NB4 (cell line): Measurements from ENCODE around the gene HGD.

Experiments
- DNase-seq: peaks from one replicate; pipeline ENCODE4 v3.0.0; 2010; ENCODE audit warnings: low read depth
- H3K4me3 ChIP-seq: one replicate; pipeline ENCODE4 v1.5.1; 2011; ENCODE audit warnings: mild to moderate bottlenecking, low read depth, low read length, moderate library complexity
- MYC ChIP-seq: IDR thresholded peaks from 2 replicates; pipeline ENCODE4 v1.6.1; 2011; ENCODE audit warnings: low read depth, low read length
- POLR2A ChIP-seq: IDR thresholded peaks from 2 replicates; pipeline ENCODE4 v1.6.1; 2011; ENCODE audit warnings: mild to moderate bottlenecking; ENCODE audit not compliant: insufficient read length; ENCODE audit errors: extremely low read depth
- TF ChIP-seq, protein P1 (sequence below): IDR thresholded peaks from one replicate; pipeline ENCODE4 v1.5.1; 2012; ENCODE audit warnings: low read depth, low read length
- TF ChIP-seq, protein P2 (sequence below): IDR thresholded peaks from 2 replicates; pipeline ENCODE4 v1.6.1; 2011; ENCODE audit warnings: low read depth, low read length

Gene HGD

GRCh38 chr3:120648290-120648689, 33.7 kb downstream of the HGD start:
- DNase-seq, result no peak

DNA sequence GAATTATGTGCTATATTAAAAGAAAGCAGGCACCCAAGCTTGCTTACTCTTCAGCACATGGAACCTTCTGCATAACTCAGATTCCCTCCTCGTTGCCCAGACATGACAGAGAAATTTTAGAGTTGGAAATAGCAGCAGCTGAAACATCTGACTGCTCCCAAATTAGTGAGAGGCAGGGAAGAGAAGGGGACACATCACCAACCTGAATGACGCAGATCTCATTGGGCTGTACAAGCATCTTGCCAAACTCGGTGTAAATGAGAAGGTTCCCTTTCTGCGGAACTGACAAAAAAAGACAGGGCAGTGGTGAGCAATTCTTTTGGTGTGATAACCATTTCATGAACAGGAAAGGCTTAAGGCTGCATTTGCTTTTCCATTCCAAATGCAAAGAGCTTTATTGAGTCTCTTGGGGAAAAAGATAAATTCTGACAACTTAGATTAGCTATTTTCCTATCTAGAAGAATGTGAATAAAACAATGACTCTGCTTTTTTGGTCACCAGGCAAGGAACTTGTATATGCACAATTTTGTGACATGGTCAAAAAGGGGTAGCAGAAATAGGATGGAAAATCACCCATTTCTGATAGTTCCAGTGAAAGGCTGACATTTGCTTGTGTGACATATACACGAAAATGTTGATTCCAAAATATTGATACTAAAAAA, 35.1 kb downstream of the HGD start:
- no peak for DNase-seq
- no peak overlapping the region for H3K4me3 ChIP-seq
- no peak for TF ChIP-seq MYC
- TF ChIP-seq, protein P1, sequence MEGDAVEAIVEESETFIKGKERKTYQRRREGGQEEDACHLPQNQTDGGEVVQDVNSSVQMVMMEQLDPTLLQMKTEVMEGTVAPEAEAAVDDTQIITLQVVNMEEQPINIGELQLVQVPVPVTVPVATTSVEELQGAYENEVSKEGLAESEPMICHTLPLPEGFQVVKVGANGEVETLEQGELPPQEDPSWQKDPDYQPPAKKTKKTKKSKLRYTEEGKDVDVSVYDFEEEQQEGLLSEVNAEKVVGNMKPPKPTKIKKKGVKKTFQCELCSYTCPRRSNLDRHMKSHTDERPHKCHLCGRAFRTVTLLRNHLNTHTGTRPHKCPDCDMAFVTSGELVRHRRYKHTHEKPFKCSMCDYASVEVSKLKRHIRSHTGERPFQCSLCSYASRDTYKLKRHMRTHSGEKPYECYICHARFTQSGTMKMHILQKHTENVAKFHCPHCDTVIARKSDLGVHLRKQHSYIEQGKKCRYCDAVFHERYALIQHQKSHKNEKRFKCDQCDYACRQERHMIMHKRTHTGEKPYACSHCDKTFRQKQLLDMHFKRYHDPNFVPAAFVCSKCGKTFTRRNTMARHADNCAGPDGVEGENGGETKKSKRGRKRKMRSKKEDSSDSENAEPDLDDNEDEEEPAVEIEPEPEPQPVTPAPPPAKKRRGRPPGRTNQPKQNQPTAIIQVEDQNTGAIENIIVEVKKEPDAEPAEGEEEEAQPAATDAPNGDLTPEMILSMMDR, result no peak
- TF ChIP-seq, protein P2, sequence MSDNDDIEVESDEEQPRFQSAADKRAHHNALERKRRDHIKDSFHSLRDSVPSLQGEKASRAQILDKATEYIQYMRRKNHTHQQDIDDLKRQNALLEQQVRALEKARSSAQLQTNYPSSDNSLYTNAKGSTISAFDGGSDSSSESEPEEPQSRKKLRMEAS, result no peak
- no peak for TF ChIP-seq POLR2A

More at GRCh38 chr3:120648290-120648689, 33.7 kb downstream of the HGD start:
- no peak overlapping the region for H3K4me3 ChIP-seq
- TF ChIP-seq, protein P1, result no peak
- TF ChIP-seq, protein P2, result no peak
- TF ChIP-seq POLR2A (no peak), MYC (no peak)

DNA sequence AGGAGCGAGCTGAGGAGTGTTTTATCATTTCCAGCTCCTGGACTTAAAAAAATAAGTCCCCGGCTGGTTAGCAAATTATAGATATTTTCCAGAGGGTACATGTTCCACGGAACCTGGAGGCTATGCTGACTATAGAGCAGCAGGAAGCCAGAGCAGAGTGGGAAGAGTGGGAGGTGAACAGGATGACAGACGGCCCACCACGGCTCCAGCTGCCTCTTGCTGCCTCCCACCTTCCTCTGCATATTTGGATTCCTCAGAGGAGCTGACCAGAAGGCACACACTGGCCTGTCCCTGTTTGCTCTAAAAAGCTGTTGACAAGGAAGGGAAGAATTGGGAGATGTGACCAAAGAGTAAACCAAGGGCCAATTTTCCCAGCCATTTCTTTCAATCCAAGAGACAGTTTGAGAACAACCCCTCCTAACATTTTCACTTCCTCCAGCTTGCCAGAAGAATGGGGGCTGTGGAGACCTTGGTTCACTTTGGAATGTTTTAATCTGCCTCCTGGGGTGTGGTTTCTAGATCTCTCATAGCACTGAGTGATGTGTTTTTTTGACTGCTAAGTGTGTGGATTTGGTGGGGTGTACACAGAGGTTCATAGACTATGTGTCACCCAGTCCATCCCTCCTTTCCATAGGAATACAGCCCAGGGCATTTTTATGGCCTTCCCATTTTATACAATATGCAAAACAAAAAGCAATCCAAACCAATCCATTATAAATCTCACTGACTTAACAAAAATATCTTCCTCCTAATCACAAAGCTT, 36.8 kb downstream of the HGD start:
- TF ChIP-seq MYC (no peak), POLR2A (no peak)
- TF ChIP-seq, protein P2, result no peak
- TF ChIP-seq, protein P1, result no peak
- peak; percentile 43 for DNase-seq
- no peak overlapping the region for H3K4me3 ChIP-seq

DNA sequence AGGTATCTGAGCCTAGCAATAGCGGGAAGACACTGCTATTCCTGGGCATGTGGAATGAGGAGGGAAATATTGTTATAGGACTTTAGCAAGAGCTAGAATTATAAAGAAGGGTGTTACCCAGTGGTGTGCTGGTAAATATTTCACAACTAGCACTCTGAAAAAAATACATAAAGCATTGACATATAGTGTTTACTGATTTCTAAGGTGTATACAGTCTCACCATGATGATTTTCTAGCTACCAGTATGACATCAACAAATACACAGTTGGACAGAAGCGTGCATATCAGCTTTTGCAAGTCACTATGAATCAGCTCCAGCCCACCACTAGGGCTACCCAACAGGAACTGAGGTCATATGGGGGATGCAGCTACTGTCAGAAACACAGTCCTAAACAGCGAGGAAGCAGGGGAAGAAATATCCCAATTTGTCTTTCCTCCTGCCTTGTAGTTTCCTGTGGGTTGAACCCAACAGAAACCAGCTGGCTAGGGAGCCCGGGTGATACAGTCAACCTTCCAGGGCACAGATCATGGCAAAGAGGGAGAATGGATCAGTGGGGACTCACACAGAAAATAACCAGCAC, 39.6 kb downstream of the HGD start:
- peak overlapping the region; percentile 42 for H3K4me3 ChIP-seq
- TF ChIP-seq POLR2A, result no peak
- 0 out of 2 replicates have a peak, but pooled peaks have one; percentile 58 for TF ChIP-seq MYC
- TF ChIP-seq, protein P2, result peak; percentile 71
- TF ChIP-seq, protein P1, result peak; percentile 16
- peak; percentile 94 for DNase-seq

- TF ChIP-seq, protein P1, result no peak
- TF ChIP-seq MYC (no peak), POLR2A (no peak)
- TF ChIP-seq, protein P2, result no peak
- no peak overlapping the region for H3K4me3 ChIP-seq
- DNase-seq, result peak; percentile 50
Measured at GRCh38 chr3:120641696-120642246, 40.3 kb downstream of the HGD start.
